RWPE2 (cell line): Measurements from ENCODE around the gene PPM1M.

Source experiments
- ATAC-seq: fragments of 200-7000 bp; cut with Tn5 transposase; 3 replicates; pipeline ENCODE4 v1.9.1; 2021; ENCODE audit warnings: low read depth
- DNase-seq: peaks from one replicate; pipeline ENCODE4 v3.0.0-alpha.2; 2020; ENCODE audit warnings: low spot score
- H3K27ac ChIP-seq: fragments of 450-650 bp; 2 replicates; pipeline ENCODE4 v1.5.1; 2017; ENCODE audit warnings: mild to moderate bottlenecking; ENCODE audit not compliant: poor library complexity, severe bottlenecking
- H3K27me3 ChIP-seq: fragments of 250-450 bp; sonication (Bioruptor Pico); 2 replicates; pipeline ENCODE4 v1.5.1; 2021; ENCODE audit warnings: mild to moderate bottlenecking, moderate library complexity; ENCODE audit not compliant: insufficient read depth, poor library complexity, severe bottlenecking
- H3K36me3 ChIP-seq: fragments of 250-450 bp; sonication (Bioruptor Pico); 2 replicates; pipeline ENCODE4 v1.5.1; 2020; ENCODE audit warnings: low read depth, mild to moderate bottlenecking, moderate library complexity
- H3K4me1 ChIP-seq: fragments of 250-450 bp; sonication (Bioruptor Pico); 2 replicates; pipeline ENCODE4 v1.5.1; 2021; ENCODE audit warnings: mild to moderate bottlenecking, moderate library complexity; ENCODE audit not compliant: insufficient read depth, poor library complexity, severe bottlenecking
- H3K4me3 ChIP-seq: fragments of 250-450 bp; sonication (Bioruptor Pico); 2 replicates; pipeline ENCODE4 v1.5.1; 2021; ENCODE audit warnings: mild to moderate bottlenecking, moderate library complexity; ENCODE audit not compliant: severe bottlenecking
- H3K9me3 ChIP-seq: fragments of 250-450 bp; sonication (Bioruptor Pico); 2 replicates; pipeline ENCODE4 v1.5.1; 2021; ENCODE audit warnings: mild to moderate bottlenecking, moderate library complexity; ENCODE audit not compliant: severe bottlenecking
- CTCF ChIP-seq: fragments of 450-650 bp; IDR thresholded peaks from one replicate; pipeline ENCODE4 v1.5.1; 2017; ENCODE audit warnings: mild to moderate bottlenecking, moderate library complexity; ENCODE audit not compliant: poor library complexity, severe bottlenecking

The PPM1M gene

GRCh38 chr3:52203701-52204100 lies 41.9 kb upstream of the PPM1M start:
- H3K36me3 ChIP-seq, result peaks cover 93% of the 10 kb centered on the region
- TF ChIP-seq CTCF, result no peak
- ATAC-seq, result no peak
- no peaks in the 10 kb centered on the region for H3K9me3 ChIP-seq
- H3K27me3 ChIP-seq, result no peaks in the 10 kb centered on the region
- no peak overlapping the region for H3K27ac ChIP-seq
- H3K4me3 ChIP-seq, result no peak overlapping the region
- H3K4me1 ChIP-seq, result peaks cover 20% of the 10 kb centered on the region
- DNase-seq, result no peak

- peak overlapping the region; percentile 14 for H3K27ac ChIP-seq
- ATAC-seq (peak; percentile 75), DNase-seq (no peak)
- H3K27me3 ChIP-seq, result no peaks in the 10 kb centered on the region
- H3K4me3 ChIP-seq, result no peak overlapping the region
- no peak for TF ChIP-seq CTCF
- no peaks in the 10 kb centered on the region for H3K9me3 ChIP-seq
- peaks cover 20% of the 10 kb centered on the region for H3K4me1 ChIP-seq
- peaks cover 97% of the 10 kb centered on the region for H3K36me3 ChIP-seq
Measured at GRCh38 chr3:52204337-52205073, 41.1 kb upstream of the PPM1M start.

GRCh38 chr3:52205727-52206372 lies 39.7 kb upstream of the PPM1M start:
- Histone ChIP-seq H3K4me3 (no peak overlapping the region), H3K36me3 (peaks cover 94% of the 10 kb centered on the region), H3K27me3 (no peaks in the 10 kb centered on the region), H3K4me1 (peaks cover 29% of the 10 kb centered on the region), H3K9me3 (no peaks in the 10 kb centered on the region), H3K27ac (no peak overlapping the region)
- no peak for ATAC-seq
- DNase-seq, result no peak
- TF ChIP-seq CTCF, result no peak

- ATAC-seq (no peak), DNase-seq (no peak)
- Histone ChIP-seq H3K27ac (no peak overlapping the region), H3K36me3 (peaks cover 94% of the 10 kb centered on the region), H3K9me3 (no peaks in the 10 kb centered on the region), H3K4me1 (peaks cover 32% of the 10 kb centered on the region), H3K27me3 (no peaks in the 10 kb centered on the region), H3K4me3 (no peak overlapping the region)
- TF ChIP-seq CTCF, result no peak
Measured at GRCh38 chr3:52208556-52208955, 37.0 kb upstream of the PPM1M start.

GRCh38 chr3:52210037-52210436 lies 35.5 kb upstream of the PPM1M start:
- Histone ChIP-seq H3K27ac (no peak overlapping the region), H3K9me3 (no peaks in the 10 kb centered on the region)
- no peak for TF ChIP-seq CTCF

More at GRCh38 chr3:52210037-52210436, 35.5 kb upstream of the PPM1M start:
- H3K4me1 ChIP-seq, result peaks cover 23% of the 10 kb centered on the region
- ATAC-seq, result no peak
- no peak overlapping the region for H3K4me3 ChIP-seq
- no peaks in the 10 kb centered on the region for H3K27me3 ChIP-seq
- no peak for DNase-seq
- H3K36me3 ChIP-seq, result peaks cover 89% of the 10 kb centered on the region
